Panc1 (cell line): Measurements from ENCODE around the gene EHMT2.
"Not testable (repeated sequence)": the region's sequence is repeated elsewhere in the genome, so short reads cannot be mapped to it uniquely, and the experiment has no call there.

Source experiments
- POLR2AphosphoS5 ChIP-seq: IDR thresholded peaks from 2 replicates; pipeline ENCODE4 v1.6.1; 2012; ENCODE audit warnings: mild to moderate bottlenecking, low read depth, low read length, moderate library complexity
- TCF7L2 ChIP-seq: IDR thresholded peaks from 2 replicates; pipeline ENCODE4 v1.6.1; 2011; ENCODE audit warnings: mild to moderate bottlenecking, low read depth, low read length, inconsistent platforms
- TF ChIP-seq, protein P1 (sequence below): fragments of 450-650 bp; IDR thresholded peaks from 2 replicates; pipeline ENCODE4 v1.5.1; 2017; ENCODE audit warnings: mild to moderate bottlenecking
- TF ChIP-seq, protein P2 (sequence below), 2 experiments: IDR thresholded peaks; 2 replicates each; pipeline ENCODE4 v1.6.1; 2011 to 2012; ENCODE audit warnings: low read depth in 2 of 2, control low read depth in 1 of 2, low read length in 1 of 2, mild to moderate bottlenecking in 1 of 2, moderate library complexity in 1 of 2; ENCODE audit not compliant: insufficient read depth in 1 of 2

DNA sequence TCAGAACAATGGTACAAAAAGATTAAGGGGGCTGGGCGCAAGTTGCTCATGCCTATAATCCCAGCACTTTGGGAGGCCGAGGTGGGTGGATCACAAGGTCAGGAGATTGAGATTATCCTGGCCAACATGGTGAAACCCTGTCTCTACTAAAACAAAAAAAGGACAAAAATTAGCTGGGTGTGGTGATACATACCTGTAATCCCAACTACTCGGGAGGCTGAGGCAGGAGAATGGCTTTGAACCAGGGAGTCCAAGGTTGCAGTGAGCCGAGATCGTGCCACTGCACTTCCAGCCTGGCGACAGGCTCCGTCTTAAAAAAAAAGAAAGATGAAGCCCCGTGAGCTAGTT, 57.7 kb downstream of the EHMT2 start:
- TF ChIP-seq, protein P1, sequence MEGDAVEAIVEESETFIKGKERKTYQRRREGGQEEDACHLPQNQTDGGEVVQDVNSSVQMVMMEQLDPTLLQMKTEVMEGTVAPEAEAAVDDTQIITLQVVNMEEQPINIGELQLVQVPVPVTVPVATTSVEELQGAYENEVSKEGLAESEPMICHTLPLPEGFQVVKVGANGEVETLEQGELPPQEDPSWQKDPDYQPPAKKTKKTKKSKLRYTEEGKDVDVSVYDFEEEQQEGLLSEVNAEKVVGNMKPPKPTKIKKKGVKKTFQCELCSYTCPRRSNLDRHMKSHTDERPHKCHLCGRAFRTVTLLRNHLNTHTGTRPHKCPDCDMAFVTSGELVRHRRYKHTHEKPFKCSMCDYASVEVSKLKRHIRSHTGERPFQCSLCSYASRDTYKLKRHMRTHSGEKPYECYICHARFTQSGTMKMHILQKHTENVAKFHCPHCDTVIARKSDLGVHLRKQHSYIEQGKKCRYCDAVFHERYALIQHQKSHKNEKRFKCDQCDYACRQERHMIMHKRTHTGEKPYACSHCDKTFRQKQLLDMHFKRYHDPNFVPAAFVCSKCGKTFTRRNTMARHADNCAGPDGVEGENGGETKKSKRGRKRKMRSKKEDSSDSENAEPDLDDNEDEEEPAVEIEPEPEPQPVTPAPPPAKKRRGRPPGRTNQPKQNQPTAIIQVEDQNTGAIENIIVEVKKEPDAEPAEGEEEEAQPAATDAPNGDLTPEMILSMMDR, result not testable (repeated sequence)
- not testable (repeated sequence) for TF ChIP-seq POLR2AphosphoS5, TCF7L2
- TF ChIP-seq, protein P2, sequence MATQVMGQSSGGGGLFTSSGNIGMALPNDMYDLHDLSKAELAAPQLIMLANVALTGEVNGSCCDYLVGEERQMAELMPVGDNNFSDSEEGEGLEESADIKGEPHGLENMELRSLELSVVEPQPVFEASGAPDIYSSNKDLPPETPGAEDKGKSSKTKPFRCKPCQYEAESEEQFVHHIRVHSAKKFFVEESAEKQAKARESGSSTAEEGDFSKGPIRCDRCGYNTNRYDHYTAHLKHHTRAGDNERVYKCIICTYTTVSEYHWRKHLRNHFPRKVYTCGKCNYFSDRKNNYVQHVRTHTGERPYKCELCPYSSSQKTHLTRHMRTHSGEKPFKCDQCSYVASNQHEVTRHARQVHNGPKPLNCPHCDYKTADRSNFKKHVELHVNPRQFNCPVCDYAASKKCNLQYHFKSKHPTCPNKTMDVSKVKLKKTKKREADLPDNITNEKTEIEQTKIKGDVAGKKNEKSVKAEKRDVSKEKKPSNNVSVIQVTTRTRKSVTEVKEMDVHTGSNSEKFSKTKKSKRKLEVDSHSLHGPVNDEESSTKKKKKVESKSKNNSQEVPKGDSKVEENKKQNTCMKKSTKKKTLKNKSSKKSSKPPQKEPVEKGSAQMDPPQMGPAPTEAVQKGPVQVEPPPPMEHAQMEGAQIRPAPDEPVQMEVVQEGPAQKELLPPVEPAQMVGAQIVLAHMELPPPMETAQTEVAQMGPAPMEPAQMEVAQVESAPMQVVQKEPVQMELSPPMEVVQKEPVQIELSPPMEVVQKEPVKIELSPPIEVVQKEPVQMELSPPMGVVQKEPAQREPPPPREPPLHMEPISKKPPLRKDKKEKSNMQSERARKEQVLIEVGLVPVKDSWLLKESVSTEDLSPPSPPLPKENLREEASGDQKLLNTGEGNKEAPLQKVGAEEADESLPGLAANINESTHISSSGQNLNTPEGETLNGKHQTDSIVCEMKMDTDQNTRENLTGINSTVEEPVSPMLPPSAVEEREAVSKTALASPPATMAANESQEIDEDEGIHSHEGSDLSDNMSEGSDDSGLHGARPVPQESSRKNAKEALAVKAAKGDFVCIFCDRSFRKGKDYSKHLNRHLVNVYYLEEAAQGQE (IDR thresholded peaks at IDR 0.05; ENCODE audit: insufficient read depth in 1 of 2, low read depth in 2 of 2, low read length in 1 of 2), result not testable (repeated sequence)
